GM10266 (cell line): ENCODE data around the gene KIRREL2.
"Not testable (repeated sequence)": the region's sequence is repeated elsewhere in the genome, so short reads cannot be mapped to it uniquely, and the experiment has no call there.

Experiments
- DNase-seq: peaks from one replicate; pipeline ENCODE4 v3.0.0; 2012; ENCODE audit errors: extremely low spot score
- CTCF ChIP-seq: IDR thresholded peaks from 2 replicates; pipeline ENCODE4 v1.5.1; 2012; ENCODE audit warnings: mild to moderate bottlenecking, low read depth; ENCODE audit not compliant: control insufficient read depth, insufficient read depth; ENCODE audit errors: missing control alignments

The KIRREL2 gene

GRCh38 chr19:35885904-35886303 lies 29.2 kb downstream of the KIRREL2 start:
- no peak for TF ChIP-seq CTCF
- DNase-seq = no peak

- no peak for DNase-seq
- no peak for TF ChIP-seq CTCF
These were observed 30.5 kb downstream of the KIRREL2 start for GRCh38 chr19:35887197-35887596.

GRCh38 chr19:35888398-35888797 lies 31.7 kb downstream of the KIRREL2 start:
- DNase-seq = no peak
- TF ChIP-seq CTCF = no peak

GRCh38 chr19:35889370-35890112 lies 32.8 kb downstream of the KIRREL2 start:
- TF ChIP-seq CTCF = no peak
- no peak for DNase-seq

GRCh38 chr19:35890113-35890650 lies 33.5 kb downstream of the KIRREL2 start:
- DNase-seq = no peak
- no peak for TF ChIP-seq CTCF

- not testable (repeated sequence) for DNase-seq
These were observed 35.1 kb downstream of the KIRREL2 start for GRCh38 chr19:35891819-35892218.

GRCh38 chr19:35894342-35894741 lies 37.6 kb downstream of the KIRREL2 start:
- no peak for DNase-seq
- no peak for TF ChIP-seq CTCF

- TF ChIP-seq CTCF = no peak
- DNase-seq = no peak
These were observed 39.4 kb downstream of the KIRREL2 start for GRCh38 chr19:35895911-35896642.
